Astrocyte (in vitro differentiated cells and primary cell): Measurements from ENCODE around the gene CIDEA.

Experiments
- CTCF ChIP-seq: IDR thresholded peaks from 2 replicates; pipeline ENCODE4 v1.5.1; 2011; ENCODE audit warnings: low read depth, mild to moderate bottlenecking, inconsistent platforms, low read length, moderate library complexity; ENCODE audit not compliant: insufficient read depth
- EZH2 ChIP-seq: IDR thresholded peaks from 2 replicates; pipeline ENCODE4 v1.6.1; 2012; ENCODE audit warnings: mild to moderate bottlenecking, low read length, inconsistent platforms; ENCODE audit not compliant: insufficient read depth

GRCh38 chr18:12231040-12231882 is 22.9 kb upstream of the CIDEA start:
- TF ChIP-seq CTCF (no peak), EZH2 (no peak)
